ENCODE results near the gene DHX35. TPM values are rescaled to one million over a fixed set of nuclear protein-coding genes. Genes with fewer than 3 reads are reported as not detected.

DHX35 gene
- total RNA-seq, 1 experiment from 2014 or later: 20.4 TPM

DNA sequence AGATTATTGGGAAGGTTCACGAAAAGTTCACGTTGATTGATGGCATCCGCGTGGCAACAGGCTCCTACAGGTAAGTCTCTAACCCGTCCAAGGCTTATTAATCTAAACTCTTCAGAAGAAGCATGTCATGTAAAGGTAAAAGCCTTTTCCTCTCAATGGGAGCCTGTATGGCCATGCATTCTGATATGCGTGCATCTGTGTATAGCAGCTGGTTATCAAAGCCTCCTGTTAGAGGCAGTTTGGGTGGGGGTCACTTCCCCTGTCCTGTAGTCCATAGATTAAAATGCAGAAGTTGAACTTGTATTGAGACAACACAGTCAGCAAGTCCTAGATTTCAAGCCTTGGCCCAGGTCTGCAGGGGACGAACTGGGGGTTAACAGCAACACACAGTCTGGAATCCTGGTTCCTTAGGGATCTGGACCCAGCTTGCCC is 14.2 kb upstream of the DHX35 start:
- ATAC-seq (no peak), DNase-seq (ENCODE audit: low spot score) (no peak)
- ChIA-PET POLR2A (no interaction called here), CTCF (no interaction called here)
- no peak overlapping the region for H3K4me3 Mint-ChIP-seq
- no peaks in the 10 kb centered on the region for H3K27me3 Mint-ChIP-seq (ENCODE audit: low read depth)
- TF ChIP-seq, protein P1, sequence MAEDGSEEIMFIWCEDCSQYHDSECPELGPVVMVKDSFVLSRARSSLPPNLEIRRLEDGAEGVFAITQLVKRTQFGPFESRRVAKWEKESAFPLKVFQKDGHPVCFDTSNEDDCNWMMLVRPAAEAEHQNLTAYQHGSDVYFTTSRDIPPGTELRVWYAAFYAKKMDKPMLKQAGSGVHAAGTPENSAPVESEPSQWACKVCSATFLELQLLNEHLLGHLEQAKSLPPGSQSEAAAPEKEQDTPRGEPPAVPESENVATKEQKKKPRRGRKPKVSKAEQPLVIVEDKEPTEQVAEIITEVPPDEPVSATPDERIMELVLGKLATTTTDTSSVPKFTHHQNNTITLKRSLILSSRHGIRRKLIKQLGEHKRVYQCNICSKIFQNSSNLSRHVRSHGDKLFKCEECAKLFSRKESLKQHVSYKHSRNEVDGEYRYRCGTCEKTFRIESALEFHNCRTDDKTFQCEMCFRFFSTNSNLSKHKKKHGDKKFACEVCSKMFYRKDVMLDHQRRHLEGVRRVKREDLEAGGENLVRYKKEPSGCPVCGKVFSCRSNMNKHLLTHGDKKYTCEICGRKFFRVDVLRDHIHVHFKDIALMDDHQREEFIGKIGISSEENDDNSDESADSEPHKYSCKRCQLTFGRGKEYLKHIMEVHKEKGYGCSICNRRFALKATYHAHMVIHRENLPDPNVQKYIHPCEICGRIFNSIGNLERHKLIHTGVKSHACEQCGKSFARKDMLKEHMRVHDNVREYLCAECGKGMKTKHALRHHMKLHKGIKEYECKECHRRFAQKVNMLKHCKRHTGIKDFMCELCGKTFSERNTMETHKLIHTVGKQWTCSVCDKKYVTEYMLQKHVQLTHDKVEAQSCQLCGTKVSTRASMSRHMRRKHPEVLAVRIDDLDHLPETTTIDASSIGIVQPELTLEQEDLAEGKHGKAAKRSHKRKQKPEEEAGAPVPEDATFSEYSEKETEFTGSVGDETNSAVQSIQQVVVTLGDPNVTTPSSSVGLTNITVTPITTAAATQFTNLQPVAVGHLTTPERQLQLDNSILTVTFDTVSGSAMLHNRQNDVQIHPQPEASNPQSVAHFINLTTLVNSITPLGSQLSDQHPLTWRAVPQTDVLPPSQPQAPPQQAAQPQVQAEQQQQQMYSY (CRISPR knock-in tag; IDR thresholded peaks at IDR 0.05): no peak
- TF ChIP-seq, protein P2, sequence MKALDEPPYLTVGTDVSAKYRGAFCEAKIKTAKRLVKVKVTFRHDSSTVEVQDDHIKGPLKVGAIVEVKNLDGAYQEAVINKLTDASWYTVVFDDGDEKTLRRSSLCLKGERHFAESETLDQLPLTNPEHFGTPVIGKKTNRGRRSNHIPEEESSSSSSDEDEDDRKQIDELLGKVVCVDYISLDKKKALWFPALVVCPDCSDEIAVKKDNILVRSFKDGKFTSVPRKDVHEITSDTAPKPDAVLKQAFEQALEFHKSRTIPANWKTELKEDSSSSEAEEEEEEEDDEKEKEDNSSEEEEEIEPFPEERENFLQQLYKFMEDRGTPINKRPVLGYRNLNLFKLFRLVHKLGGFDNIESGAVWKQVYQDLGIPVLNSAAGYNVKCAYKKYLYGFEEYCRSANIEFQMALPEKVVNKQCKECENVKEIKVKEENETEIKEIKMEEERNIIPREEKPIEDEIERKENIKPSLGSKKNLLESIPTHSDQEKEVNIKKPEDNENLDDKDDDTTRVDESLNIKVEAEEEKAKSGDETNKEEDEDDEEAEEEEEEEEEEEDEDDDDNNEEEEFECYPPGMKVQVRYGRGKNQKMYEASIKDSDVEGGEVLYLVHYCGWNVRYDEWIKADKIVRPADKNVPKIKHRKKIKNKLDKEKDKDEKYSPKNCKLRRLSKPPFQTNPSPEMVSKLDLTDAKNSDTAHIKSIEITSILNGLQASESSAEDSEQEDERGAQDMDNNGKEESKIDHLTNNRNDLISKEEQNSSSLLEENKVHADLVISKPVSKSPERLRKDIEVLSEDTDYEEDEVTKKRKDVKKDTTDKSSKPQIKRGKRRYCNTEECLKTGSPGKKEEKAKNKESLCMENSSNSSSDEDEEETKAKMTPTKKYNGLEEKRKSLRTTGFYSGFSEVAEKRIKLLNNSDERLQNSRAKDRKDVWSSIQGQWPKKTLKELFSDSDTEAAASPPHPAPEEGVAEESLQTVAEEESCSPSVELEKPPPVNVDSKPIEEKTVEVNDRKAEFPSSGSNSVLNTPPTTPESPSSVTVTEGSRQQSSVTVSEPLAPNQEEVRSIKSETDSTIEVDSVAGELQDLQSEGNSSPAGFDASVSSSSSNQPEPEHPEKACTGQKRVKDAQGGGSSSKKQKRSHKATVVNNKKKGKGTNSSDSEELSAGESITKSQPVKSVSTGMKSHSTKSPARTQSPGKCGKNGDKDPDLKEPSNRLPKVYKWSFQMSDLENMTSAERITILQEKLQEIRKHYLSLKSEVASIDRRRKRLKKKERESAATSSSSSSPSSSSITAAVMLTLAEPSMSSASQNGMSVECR (CRISPR knock-in tag; IDR thresholded peaks at IDR 0.05; ENCODE audit: borderline replicate concordance): no peak
- no peak for TF ChIP-seq ZNF232 (CRISPR knock-in tag; IDR thresholded peaks at IDR 0.05)
- TF ChIP-seq ZNF263 (CRISPR knock-in tag; IDR thresholded peaks at IDR 0.05; ENCODE audit: low read depth): no peak
- no peak for TF ChIP-seq ZNF138 (CRISPR knock-in tag; conservative IDR thresholded peaks at IDR 0.05)
- TF ChIP-seq, protein P3, sequence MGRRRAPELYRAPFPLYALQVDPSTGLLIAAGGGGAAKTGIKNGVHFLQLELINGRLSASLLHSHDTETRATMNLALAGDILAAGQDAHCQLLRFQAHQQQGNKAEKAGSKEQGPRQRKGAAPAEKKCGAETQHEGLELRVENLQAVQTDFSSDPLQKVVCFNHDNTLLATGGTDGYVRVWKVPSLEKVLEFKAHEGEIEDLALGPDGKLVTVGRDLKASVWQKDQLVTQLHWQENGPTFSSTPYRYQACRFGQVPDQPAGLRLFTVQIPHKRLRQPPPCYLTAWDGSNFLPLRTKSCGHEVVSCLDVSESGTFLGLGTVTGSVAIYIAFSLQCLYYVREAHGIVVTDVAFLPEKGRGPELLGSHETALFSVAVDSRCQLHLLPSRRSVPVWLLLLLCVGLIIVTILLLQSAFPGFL (CRISPR knock-in tag; IDR thresholded peaks at IDR 0.05; ENCODE audit: borderline replicate concordance): no peak
- TF ChIP-seq NFYB (CRISPR knock-in tag; conservative IDR thresholded peaks at IDR 0.05; ENCODE audit: low read depth): no peak
- no peak for TF ChIP-seq ETV6 (CRISPR knock-in tag; IDR thresholded peaks at IDR 0.05)
- no peak for TF ChIP-seq TP53 (CRISPR knock-in tag; IDR thresholded peaks at IDR 0.05)
- no peak for TF ChIP-seq E2F5 (CRISPR knock-in tag; IDR thresholded peaks at IDR 0.05)
- TF ChIP-seq NR2C2 (CRISPR knock-in tag; IDR thresholded peaks at IDR 0.05): no peak
- no peaks in the 10 kb centered on the region for H3K9me3 Mint-ChIP-seq
- H3K27ac Mint-ChIP-seq: no peak overlapping the region
- H3K4me1 Mint-ChIP-seq: no peaks in the 10 kb centered on the region
- H3K36me3 Mint-ChIP-seq: peaks cover 81% of the 10 kb centered on the region

DNA sequence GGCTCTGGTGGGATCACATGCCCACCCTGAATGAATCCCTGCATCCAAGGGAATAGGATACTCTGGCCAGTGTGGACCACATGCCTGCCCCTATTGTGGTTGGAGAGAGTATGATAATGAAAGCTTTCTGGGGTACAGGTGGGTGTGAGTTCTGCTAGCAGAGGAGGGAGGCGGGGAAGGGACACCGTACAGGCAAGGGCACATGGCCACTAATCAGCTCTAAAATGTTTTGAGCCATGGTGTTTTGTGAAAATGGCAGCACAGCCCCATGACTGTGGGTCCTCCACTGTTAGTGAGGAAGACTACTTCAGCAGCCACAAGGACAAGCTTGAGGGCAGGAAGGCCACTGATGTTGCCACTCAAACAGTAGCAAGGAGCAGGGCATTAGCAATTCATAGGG is 11.9 kb upstream of the DHX35 start:
- DNase-seq (ENCODE audit: low spot score) (no peak), ATAC-seq (no peak)
- H3K4me1 Mint-ChIP-seq: no peaks in the 10 kb centered on the region
- TF ChIP-seq ZNF671 (CRISPR knock-in tag; IDR thresholded peaks at IDR 0.05): no peak
- no peak for TF ChIP-seq FOXK1 (CRISPR knock-in tag; IDR thresholded peaks at IDR 0.05)
- no peak for TF ChIP-seq JUN (CRISPR knock-in tag; IDR thresholded peaks at IDR 0.05)
- TF ChIP-seq ZNF425 (CRISPR knock-in tag; conservative IDR thresholded peaks at IDR 0.05): no peak
- TF ChIP-seq, protein P4, sequence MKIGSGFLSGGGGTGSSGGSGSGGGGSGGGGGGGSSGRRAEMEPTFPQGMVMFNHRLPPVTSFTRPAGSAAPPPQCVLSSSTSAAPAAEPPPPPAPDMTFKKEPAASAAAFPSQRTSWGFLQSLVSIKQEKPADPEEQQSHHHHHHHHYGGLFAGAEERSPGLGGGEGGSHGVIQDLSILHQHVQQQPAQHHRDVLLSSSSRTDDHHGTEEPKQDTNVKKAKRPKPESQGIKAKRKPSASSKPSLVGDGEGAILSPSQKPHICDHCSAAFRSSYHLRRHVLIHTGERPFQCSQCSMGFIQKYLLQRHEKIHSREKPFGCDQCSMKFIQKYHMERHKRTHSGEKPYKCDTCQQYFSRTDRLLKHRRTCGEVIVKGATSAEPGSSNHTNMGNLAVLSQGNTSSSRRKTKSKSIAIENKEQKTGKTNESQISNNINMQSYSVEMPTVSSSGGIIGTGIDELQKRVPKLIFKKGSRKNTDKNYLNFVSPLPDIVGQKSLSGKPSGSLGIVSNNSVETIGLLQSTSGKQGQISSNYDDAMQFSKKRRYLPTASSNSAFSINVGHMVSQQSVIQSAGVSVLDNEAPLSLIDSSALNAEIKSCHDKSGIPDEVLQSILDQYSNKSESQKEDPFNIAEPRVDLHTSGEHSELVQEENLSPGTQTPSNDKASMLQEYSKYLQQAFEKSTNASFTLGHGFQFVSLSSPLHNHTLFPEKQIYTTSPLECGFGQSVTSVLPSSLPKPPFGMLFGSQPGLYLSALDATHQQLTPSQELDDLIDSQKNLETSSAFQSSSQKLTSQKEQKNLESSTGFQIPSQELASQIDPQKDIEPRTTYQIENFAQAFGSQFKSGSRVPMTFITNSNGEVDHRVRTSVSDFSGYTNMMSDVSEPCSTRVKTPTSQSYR (CRISPR knock-in tag; IDR thresholded peaks at IDR 0.05): no peak
- TF ChIP-seq, protein P5, sequence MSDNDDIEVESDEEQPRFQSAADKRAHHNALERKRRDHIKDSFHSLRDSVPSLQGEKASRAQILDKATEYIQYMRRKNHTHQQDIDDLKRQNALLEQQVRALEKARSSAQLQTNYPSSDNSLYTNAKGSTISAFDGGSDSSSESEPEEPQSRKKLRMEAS (CRISPR knock-in tag; IDR thresholded peaks at IDR 0.05): no peak
- TF ChIP-seq, protein P6, sequence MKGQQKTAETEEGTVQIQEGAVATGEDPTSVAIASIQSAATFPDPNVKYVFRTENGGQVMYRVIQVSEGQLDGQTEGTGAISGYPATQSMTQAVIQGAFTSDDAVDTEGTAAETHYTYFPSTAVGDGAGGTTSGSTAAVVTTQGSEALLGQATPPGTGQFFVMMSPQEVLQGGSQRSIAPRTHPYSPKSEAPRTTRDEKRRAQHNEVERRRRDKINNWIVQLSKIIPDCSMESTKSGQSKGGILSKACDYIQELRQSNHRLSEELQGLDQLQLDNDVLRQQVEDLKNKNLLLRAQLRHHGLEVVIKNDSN (CRISPR knock-in tag; IDR thresholded peaks at IDR 0.05): no peak
- no peak for TF ChIP-seq NFATC4 (CRISPR knock-in tag; IDR thresholded peaks at IDR 0.05)
- no peak for TF ChIP-seq GRHL2 (CRISPR knock-in tag; IDR thresholded peaks at IDR 0.05; ENCODE audit: insufficient replicate concordance, severe bottlenecking)
- CTCF ChIA-PET: interaction anchor here (1.6 kb wide), 1 partner anchor 24 kb away, joined by 3 read pairs; the partner anchor contains the start of gene FAM83D
- H3K4me3 Mint-ChIP-seq: no peak overlapping the region
- no peak overlapping the region for H3K27ac Mint-ChIP-seq
- no peaks in the 10 kb centered on the region for H3K27me3 Mint-ChIP-seq (ENCODE audit: low read depth)
- peaks cover 82% of the 10 kb centered on the region for H3K36me3 Mint-ChIP-seq
- POLR2A ChIA-PET: no interaction called here
- no peaks in the 10 kb centered on the region for H3K9me3 Mint-ChIP-seq
